ENCODE measurements around the gene MCTP1.

DNA sequence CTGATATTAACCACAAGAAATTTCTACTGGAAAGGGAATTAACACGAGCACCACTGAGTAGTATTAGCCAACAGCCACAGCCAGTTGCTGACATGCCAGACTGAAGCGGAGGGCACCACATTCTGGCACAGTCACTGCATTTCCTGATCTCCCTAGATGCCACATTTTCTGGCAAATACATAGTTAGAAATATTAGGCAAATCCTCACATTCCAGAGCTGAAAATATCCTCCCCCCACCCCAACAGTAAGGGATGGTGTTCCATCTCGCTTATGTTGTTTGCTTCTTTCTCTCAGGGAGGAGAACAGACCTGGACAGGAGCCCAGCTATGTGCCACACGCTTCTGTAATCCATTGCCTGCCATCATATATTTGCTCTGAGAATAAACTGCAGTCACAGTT is 32.8 kb upstream of the MCTP1 start:
- TF ChIP-seq, protein P1, sequence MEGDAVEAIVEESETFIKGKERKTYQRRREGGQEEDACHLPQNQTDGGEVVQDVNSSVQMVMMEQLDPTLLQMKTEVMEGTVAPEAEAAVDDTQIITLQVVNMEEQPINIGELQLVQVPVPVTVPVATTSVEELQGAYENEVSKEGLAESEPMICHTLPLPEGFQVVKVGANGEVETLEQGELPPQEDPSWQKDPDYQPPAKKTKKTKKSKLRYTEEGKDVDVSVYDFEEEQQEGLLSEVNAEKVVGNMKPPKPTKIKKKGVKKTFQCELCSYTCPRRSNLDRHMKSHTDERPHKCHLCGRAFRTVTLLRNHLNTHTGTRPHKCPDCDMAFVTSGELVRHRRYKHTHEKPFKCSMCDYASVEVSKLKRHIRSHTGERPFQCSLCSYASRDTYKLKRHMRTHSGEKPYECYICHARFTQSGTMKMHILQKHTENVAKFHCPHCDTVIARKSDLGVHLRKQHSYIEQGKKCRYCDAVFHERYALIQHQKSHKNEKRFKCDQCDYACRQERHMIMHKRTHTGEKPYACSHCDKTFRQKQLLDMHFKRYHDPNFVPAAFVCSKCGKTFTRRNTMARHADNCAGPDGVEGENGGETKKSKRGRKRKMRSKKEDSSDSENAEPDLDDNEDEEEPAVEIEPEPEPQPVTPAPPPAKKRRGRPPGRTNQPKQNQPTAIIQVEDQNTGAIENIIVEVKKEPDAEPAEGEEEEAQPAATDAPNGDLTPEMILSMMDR (IDR thresholded peaks at IDR 0.05; ENCODE audit: poor library complexity, severe bottlenecking) = no peak
- no peak for TF ChIP-seq MXI1 (conservative IDR thresholded peaks at IDR 0.05; ENCODE audit: poor library complexity, severe bottlenecking)
- TF ChIP-seq EZH2 (IDR thresholded peaks at IDR 0.05; ENCODE audit: borderline replicate concordance, insufficient read depth, low read length, poor library complexity, severe bottlenecking) = no peak
- TF ChIP-seq POLR2AphosphoS5 (IDR thresholded peaks at IDR 0.05) = no peak
- TF ChIP-seq, protein P2, sequence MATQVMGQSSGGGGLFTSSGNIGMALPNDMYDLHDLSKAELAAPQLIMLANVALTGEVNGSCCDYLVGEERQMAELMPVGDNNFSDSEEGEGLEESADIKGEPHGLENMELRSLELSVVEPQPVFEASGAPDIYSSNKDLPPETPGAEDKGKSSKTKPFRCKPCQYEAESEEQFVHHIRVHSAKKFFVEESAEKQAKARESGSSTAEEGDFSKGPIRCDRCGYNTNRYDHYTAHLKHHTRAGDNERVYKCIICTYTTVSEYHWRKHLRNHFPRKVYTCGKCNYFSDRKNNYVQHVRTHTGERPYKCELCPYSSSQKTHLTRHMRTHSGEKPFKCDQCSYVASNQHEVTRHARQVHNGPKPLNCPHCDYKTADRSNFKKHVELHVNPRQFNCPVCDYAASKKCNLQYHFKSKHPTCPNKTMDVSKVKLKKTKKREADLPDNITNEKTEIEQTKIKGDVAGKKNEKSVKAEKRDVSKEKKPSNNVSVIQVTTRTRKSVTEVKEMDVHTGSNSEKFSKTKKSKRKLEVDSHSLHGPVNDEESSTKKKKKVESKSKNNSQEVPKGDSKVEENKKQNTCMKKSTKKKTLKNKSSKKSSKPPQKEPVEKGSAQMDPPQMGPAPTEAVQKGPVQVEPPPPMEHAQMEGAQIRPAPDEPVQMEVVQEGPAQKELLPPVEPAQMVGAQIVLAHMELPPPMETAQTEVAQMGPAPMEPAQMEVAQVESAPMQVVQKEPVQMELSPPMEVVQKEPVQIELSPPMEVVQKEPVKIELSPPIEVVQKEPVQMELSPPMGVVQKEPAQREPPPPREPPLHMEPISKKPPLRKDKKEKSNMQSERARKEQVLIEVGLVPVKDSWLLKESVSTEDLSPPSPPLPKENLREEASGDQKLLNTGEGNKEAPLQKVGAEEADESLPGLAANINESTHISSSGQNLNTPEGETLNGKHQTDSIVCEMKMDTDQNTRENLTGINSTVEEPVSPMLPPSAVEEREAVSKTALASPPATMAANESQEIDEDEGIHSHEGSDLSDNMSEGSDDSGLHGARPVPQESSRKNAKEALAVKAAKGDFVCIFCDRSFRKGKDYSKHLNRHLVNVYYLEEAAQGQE (IDR thresholded peaks at IDR 0.05; ENCODE audit: borderline replicate concordance) = no peak

All from neural cell (in vitro differentiated cells).